Activated naive CD8-positive, alpha-beta T cell treated with anti-CD3 and anti-CD28 coated beads, Interleukin-2, amount 50 U/mL, for 16 hours (primary cell): ENCODE data around the gene ARHGEF40.

Experiments
- DNase-seq: peaks from one replicate; pipeline ENCODE4 v3.0.0-alpha.2; 2020; ENCODE audit warnings: low read depth, low spot score

Gene ARHGEF40

DNA sequence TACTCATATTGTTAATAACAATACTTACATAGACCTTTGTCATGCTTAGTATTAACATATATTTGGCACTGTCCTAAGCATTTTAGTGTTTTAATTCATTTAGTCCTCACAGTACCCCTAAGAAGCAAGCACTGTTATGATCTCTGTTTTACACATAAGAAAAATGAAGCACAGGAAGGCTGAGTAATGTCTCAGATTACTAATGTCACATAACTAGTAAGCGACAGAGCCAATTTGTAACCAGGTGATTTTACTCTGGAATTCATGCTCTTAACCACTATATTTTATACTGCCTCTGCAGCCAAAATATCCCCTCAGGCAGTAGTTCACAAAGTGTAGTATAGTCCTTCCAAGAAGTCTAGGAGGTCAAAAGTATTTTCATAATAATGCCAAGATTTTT is 51.0 kb downstream of the ARHGEF40 start:
- no peak for DNase-seq

GRCh38 chr14:21123429-21123828 is 53.3 kb downstream of the ARHGEF40 start:
- no peak for DNase-seq

- DNase-seq: no peak
Measured at GRCh38 chr14:21133901-21134300, 63.8 kb downstream of the ARHGEF40 start.

- no peak for DNase-seq
Measured at GRCh38 chr14:21136024-21136423, 65.9 kb downstream of the ARHGEF40 start.
